HFFc6 (cell line): ENCODE measurements around the gene KIAA1755. TPM values are rescaled to one million over a fixed set of nuclear protein-coding genes. Genes with fewer than 3 reads are reported as not detected.
A peak's percentile ranks its signal among the peaks of the same experiment; 100 is the strongest.

Experiments
- DNase-seq: peaks from one replicate; pipeline ENCODE4 v3.0.0-alpha.2; 2018
- H3K27ac Mint-ChIP-seq: 2 replicates; pipeline ENCODE4 v1.8.0; 2020; ENCODE audit warnings: mild to moderate bottlenecking, mixed read lengths
- H3K27me3 Mint-ChIP-seq: 2 replicates; pipeline ENCODE4 v1.8.0; 2021; ENCODE audit warnings: mild to moderate bottlenecking, moderate library complexity, mixed read lengths; ENCODE audit not compliant: insufficient read depth
- H3K36me3 Mint-ChIP-seq: 2 replicates; pipeline ENCODE4 v1.8.0; 2021; ENCODE audit warnings: low read depth, mixed read lengths
- H3K4me1 Mint-ChIP-seq: 2 replicates; pipeline ENCODE4 v1.8.0; 2020; ENCODE audit warnings: low read depth, mixed read lengths
- H3K4me3 Mint-ChIP-seq: 2 replicates; pipeline ENCODE4 v1.8.0; 2020; ENCODE audit warnings: mild to moderate bottlenecking, moderate library complexity, mixed read lengths
- H3K9me3 Mint-ChIP-seq: 2 replicates; pipeline ENCODE4 v1.8.0; 2020; ENCODE audit warnings: mild to moderate bottlenecking, mixed read lengths
- total RNA-seq, 6 experiments: library from RNA; stranded (reverse); fragmentation: NEBNext Ultra II Directional; extraction: Animal tissue kit (Norgen Biotek cat#: 25700); gene quantifications; 2 replicates in 1 of 6; 3 replicates in 5 of 6; pipeline ENCODE4 v1.2.3, GENCODE V29; 2021
- TF ChIP-seq, protein P1 (sequence below): fragments of 200-600 bp; sonication (generic); IDR thresholded peaks from 2 replicates; pipeline ENCODE4 v1.5.0; 2021; ENCODE audit warnings: antibody characterized with exemption, mild to moderate bottlenecking

The KIAA1755 gene
- total RNA-seq, 6 experiments from 2014 or later = 1.2 to 4.4 (median 2.2) TPM

DNA sequence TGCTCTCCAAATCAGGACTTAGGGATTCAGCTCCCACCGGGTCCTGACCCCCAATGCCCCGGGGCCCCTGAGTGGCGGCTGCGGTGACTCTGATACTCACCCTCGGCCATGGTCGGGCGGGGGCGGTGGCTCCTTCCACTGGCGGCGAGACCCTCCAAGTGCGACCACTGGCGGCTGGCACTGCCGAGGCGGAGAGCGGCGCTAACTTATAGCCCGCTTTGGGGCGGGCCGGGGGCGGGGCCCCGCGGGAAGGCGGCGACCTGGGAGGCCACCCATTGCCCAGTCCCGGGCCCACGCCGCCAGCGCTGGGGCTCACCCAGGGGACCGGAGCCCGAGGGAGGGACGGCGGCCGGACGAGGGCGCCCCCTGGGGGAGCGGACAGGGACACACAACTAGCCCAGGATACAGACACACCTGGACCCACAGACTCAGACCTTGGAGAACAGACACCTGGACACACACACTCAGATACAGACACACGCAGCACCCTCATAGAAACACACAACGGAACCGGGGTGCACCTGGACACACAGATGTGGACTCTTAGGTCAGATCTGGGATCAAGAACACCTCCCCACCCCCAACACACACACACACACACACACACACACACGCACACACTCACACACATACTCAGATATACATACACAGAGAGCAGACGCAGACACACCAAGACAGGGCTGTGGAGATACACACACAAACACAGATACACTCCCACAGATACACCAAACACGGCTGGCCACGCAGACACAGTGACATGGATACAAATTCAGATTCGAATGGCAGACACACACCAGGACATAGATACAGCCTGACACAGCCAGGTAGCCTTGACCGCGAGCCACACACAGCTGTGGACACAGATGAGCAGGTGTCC is 95.2 kb downstream of the KIAA1755 start, which contains the start of gene TGM2:
Gene TGM2, minus strand, starts transcription at position 182 of the 877 bp plus-strand sequence. Its CDS starts 72 bp downstream, at position 110.
- TF ChIP-seq, protein P1, sequence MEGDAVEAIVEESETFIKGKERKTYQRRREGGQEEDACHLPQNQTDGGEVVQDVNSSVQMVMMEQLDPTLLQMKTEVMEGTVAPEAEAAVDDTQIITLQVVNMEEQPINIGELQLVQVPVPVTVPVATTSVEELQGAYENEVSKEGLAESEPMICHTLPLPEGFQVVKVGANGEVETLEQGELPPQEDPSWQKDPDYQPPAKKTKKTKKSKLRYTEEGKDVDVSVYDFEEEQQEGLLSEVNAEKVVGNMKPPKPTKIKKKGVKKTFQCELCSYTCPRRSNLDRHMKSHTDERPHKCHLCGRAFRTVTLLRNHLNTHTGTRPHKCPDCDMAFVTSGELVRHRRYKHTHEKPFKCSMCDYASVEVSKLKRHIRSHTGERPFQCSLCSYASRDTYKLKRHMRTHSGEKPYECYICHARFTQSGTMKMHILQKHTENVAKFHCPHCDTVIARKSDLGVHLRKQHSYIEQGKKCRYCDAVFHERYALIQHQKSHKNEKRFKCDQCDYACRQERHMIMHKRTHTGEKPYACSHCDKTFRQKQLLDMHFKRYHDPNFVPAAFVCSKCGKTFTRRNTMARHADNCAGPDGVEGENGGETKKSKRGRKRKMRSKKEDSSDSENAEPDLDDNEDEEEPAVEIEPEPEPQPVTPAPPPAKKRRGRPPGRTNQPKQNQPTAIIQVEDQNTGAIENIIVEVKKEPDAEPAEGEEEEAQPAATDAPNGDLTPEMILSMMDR = peak; percentile 94
- Mint-ChIP-seq H3K27ac (peak within 1 kb of the TSS; percentile 38), H3K27me3 (no peaks in the 10 kb centered on the region), H3K4me1 (peaks cover 85% of the 10 kb centered on the region), H3K9me3 (no peaks in the 10 kb centered on the region), H3K4me3 (peak within 1 kb of the TSS; percentile 84), H3K36me3 (no peaks in the 10 kb centered on the region)
- DNase-seq = peak; percentile 66

DNA sequence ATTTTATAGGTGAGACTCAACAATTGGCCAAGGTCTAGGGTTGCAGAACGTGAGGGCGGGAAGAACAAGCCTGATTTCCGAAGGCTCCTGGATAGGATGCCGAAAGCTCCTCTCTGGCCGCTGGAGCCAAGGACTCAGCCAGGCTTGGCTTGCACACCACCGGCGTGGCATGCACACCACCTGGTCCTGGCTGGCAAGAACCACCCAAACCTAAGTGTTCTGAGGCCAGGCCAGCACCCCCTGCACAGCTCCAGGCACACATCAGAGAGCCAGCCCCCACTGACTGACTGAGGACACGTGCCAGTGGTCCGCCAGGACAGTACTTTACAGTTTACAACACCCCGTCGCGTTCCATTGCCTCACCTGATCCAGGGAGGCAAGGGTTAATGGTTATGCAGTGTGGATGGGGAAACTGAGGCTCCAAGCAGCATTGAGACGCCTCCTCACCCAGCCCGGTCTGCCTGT is 95.9 kb downstream of the KIAA1755 start:
- Mint-ChIP-seq H3K9me3 (no peaks in the 10 kb centered on the region), H3K4me1 (peaks cover 78% of the 10 kb centered on the region), H3K27ac (no peak overlapping the region; the same call in 1 of the 2 replicates), H3K36me3 (no peaks in the 10 kb centered on the region), H3K4me3 (peak overlapping the region; percentile 84), H3K27me3 (no peaks in the 10 kb centered on the region)
- DNase-seq = no peak
- TF ChIP-seq, protein P1 = no peak

DNA sequence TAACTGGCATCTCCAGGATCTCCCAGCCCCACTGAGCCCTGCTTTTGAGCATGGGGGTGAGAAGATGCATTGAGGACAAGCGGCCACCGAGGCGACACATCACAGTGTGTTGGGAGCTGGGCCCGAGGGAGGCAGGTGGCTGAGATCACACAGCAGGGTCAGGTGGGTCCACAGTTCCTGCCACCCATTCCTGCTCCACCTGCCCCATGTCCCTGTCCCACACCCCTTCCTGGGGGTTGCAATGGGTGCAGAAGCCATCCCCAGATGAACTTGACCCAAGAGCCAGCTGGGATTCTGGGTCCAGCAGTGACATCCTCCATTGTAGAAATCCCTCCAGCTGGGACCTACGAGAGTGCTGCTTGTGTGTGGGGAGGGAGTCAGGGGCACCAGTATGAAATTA is 96.5 kb downstream of the KIAA1755 start:
- peaks cover 75% of the 10 kb centered on the region for H3K4me1 Mint-ChIP-seq
- no peaks in the 10 kb centered on the region for H3K27me3 Mint-ChIP-seq
- H3K4me3 Mint-ChIP-seq = peak overlapping the region; percentile 84
- TF ChIP-seq, protein P1 = no peak
- peak overlapping the region; percentile 38; the same call in 1 of the 2 replicates for H3K27ac Mint-ChIP-seq
- H3K36me3 Mint-ChIP-seq = no peaks in the 10 kb centered on the region
- no peaks in the 10 kb centered on the region for H3K9me3 Mint-ChIP-seq
- DNase-seq = no peak

DNA sequence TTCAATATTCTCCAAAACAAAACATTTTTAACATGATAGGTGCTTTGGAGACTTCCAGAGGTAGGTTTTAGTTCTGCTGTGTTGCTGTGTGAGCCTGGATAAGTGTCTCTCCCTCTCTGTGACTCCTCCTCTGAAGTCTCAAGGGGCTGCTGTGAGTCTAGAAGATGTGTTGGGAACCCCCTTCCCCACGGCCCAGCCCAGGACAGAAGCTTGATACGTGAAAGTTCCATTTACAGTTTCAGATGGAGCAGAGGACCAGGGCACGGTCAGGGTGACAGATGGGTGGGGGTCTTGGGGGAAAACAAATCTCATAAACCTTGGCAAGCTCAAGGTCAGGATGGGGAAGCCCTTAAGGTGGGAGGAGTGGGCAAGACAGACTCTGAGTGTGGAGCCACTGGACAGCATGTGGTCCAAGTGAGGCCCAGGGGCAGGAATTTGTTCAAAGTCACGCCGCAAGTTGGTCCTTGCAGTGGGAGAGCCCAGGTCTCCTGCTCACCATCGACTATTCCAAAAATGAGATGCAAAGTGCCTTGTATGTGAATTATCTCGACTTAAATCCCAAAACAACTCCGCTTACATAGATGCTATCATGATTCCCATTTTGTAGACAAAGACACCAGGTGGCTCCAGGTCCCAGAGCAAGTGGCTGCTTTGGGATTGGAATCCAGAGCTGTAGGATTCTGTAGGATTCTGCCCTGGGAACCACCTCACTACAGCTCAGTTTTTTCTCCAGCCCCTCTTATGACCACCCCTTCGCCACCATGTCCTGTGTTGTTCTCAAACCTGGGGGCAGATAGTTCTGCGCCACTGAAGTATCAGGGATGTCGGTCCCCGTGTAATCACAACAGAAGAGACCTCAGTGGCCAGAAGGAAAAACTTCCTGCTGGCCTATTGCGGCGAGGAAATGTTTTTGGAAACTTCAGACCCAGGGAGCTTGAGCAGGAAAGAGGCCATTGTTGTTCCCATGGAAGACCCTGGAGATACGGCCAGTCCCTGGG is 97.4 kb downstream of the KIAA1755 start:
- no peak for DNase-seq
- no peaks in the 10 kb centered on the region for H3K9me3 Mint-ChIP-seq
- peaks cover 72% of the 10 kb centered on the region for H3K4me1 Mint-ChIP-seq
- H3K4me3 Mint-ChIP-seq = 0 out of 2 replicates have a peak overlapping the region, but pooled peaks have one; percentile 9
- TF ChIP-seq, protein P1 = no peak
- no peak overlapping the region for H3K27ac Mint-ChIP-seq
- H3K27me3 Mint-ChIP-seq = no peaks in the 10 kb centered on the region
- H3K36me3 Mint-ChIP-seq = peaks cover under 1% of the 10 kb centered on the region; the same call in 1 of the 2 replicates

DNA sequence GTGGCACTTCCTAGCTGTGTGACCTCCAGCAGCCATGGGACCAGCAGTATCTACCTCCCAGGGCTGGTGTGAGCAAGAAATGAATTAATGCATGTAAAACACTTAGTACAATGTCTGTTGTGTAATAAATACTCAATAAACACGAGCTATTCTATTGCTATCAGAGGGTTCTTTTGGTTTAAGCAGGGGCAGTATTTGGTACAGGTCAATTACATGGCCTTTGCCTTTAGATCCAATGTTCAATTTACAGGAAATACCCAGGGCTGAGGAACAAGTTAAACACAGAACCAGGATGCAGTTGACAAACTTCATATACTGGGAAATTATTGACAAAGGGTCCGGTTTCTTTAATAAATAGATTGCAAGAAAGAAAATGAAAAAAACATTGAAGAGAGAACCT is 98.4 kb downstream of the KIAA1755 start:
- peaks cover 5% of the 10 kb centered on the region; the same call in 1 of the 2 replicates for H3K36me3 Mint-ChIP-seq
- peaks cover 72% of the 10 kb centered on the region for H3K4me1 Mint-ChIP-seq
- TF ChIP-seq, protein P1 = no peak
- no peak for DNase-seq
- H3K27ac Mint-ChIP-seq = no peak overlapping the region
- H3K4me3 Mint-ChIP-seq = no peak overlapping the region
- H3K27me3 Mint-ChIP-seq = no peaks in the 10 kb centered on the region
- H3K9me3 Mint-ChIP-seq = no peaks in the 10 kb centered on the region
